Body of pancreas (tissue), 4 donors: ENCODE measurements around the gene CERS4.

ENCODE experiments used
- POLR2A ChIP-seq, 3 donors: fragments of 450-650 bp; IDR thresholded peaks; one replicate each; pipeline ENCODE4 v1.6.1; 2016; ENCODE audit warnings: antibody characterized with exemption in 3 of 3, mild to moderate bottlenecking in 2 of 3
- TF ChIP-seq, protein P1 (sequence below), 7 experiments: fragments of 450-650 bp in 4 of 7; fragments of 200-600 bp in 3 of 7; sonication (generic) in 3 of 7; IDR thresholded peaks; one replicate each; pipeline ENCODE4 v1.5.1; 2016 to 2019; ENCODE audit warnings: antibody characterized with exemption in 7 of 7

GRCh38 chr19:8231073-8231604, 22.0 kb downstream of the CERS4 start:
- TF ChIP-seq, protein P1, sequence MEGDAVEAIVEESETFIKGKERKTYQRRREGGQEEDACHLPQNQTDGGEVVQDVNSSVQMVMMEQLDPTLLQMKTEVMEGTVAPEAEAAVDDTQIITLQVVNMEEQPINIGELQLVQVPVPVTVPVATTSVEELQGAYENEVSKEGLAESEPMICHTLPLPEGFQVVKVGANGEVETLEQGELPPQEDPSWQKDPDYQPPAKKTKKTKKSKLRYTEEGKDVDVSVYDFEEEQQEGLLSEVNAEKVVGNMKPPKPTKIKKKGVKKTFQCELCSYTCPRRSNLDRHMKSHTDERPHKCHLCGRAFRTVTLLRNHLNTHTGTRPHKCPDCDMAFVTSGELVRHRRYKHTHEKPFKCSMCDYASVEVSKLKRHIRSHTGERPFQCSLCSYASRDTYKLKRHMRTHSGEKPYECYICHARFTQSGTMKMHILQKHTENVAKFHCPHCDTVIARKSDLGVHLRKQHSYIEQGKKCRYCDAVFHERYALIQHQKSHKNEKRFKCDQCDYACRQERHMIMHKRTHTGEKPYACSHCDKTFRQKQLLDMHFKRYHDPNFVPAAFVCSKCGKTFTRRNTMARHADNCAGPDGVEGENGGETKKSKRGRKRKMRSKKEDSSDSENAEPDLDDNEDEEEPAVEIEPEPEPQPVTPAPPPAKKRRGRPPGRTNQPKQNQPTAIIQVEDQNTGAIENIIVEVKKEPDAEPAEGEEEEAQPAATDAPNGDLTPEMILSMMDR (IDR thresholded peaks at IDR 0.05), result no peak
- TF ChIP-seq POLR2A (IDR thresholded peaks at IDR 0.05), result no peak
